H1 (cell line): ENCODE measurements around the gene GLRX. TPM values are rescaled to one million over a fixed set of nuclear protein-coding genes. Genes with fewer than 3 reads are reported as not detected.

Source experiments
- CTCF ChIA-PET: fragments of 300-600 bp; sonication (Branson Sonifier 250); formaldehyde crosslinking; loops from one replicate; lab custom pipeline; 2021; ENCODE audit not compliant: partially characterized antibody; lab: Charles Lee
- POLR2A ChIA-PET: fragments of 300-600 bp; sonication (Branson Sonifier 250); formaldehyde crosslinking; loops from one replicate; lab custom pipeline; 2021; ENCODE audit warnings: inconsistent platforms; ENCODE audit not compliant: partially characterized antibody; lab: Charles Lee
- DNase-seq, 2 experiments: peaks; one replicate each; pipeline versions ENCODE4 v3.0.0 to v3.0.0-alpha.2; 2010 to 2022; ENCODE audit warnings: low spot score in 2 of 2, low read depth in 1 of 2, mixed read lengths in 1 of 2
- FAIRE-seq: peaks from 2 replicates; lab custom pipeline; 2011; peaks lifted over from hg19 to GRCh38; lab: Jason Lieb, UNC
- H2AFZ ChIP-seq: 2 replicates; pipeline ENCODE4 v1.8.1; 2012; ENCODE audit warnings: low read length, inconsistent platforms
- H2AK5ac ChIP-seq: 2 replicates; pipeline ENCODE4 v1.6.1; 2013; ENCODE audit warnings: low read depth, low read length
- H2BK120ac ChIP-seq: replicated peaks from 2 replicates; pipeline ENCODE3; 2013; ENCODE audit warnings: low read depth, low read length, inconsistent platforms
- H2BK12ac ChIP-seq: 2 replicates; pipeline ENCODE4 v1.6.1; 2013; ENCODE audit warnings: low read depth, low read length
- H2BK15ac ChIP-seq: 2 replicates; pipeline ENCODE4 v1.6.1; 2013; ENCODE audit warnings: low read length
- H2BK20ac ChIP-seq: 2 replicates; pipeline ENCODE4 v1.6.1; 2013; ENCODE audit warnings: low read length
- H2BK5ac ChIP-seq: 2 replicates; pipeline ENCODE4 v1.6.1; 2013; ENCODE audit warnings: low read depth, low read length
- H3K14ac ChIP-seq: 2 replicates; pipeline ENCODE4 v1.6.1; 2013; ENCODE audit warnings: inconsistent platforms; ENCODE audit not compliant: insufficient read length
- H3K18ac ChIP-seq: 2 replicates; pipeline ENCODE4 v1.6.1; 2013; ENCODE audit warnings: low read length; ENCODE audit errors: extremely low read depth
- H3K23ac ChIP-seq: 2 replicates; pipeline ENCODE4 v1.6.1; 2013; ENCODE audit warnings: inconsistent platforms; ENCODE audit not compliant: insufficient read length
- H3K23me2 ChIP-seq: 2 replicates; pipeline ENCODE4 v1.6.1; 2013; ENCODE audit warnings: low read depth, low read length
- H3K27ac ChIP-seq: 2 replicates; pipeline ENCODE4 v1.6.1; 2011; ENCODE audit warnings: low read depth, low read length, inconsistent platforms
- H3K27me3 ChIP-seq, 4 experiments: replicated peaks in 1 of 4; 1 replicate in 1 of 4; 2 replicates in 3 of 4; pipeline versions ENCODE4 v1.6.1 to v1.8.1; 2011 to 2013; ENCODE audit warnings: low read length in 3 of 4, mild to moderate bottlenecking in 3 of 4, inconsistent platforms in 2 of 4, mixed read lengths in 2 of 4, moderate library complexity in 1 of 4; ENCODE audit not compliant: control insufficient read depth in 3 of 4, insufficient read depth in 3 of 4; ENCODE audit errors: extremely low read depth in 1 of 4
- H3K36me3 ChIP-seq, 4 experiments: 2 replicates each; pipeline versions ENCODE4 v1.6.1 to v1.8.1; 2011 to 2013; ENCODE audit warnings: mild to moderate bottlenecking in 4 of 4, low read length in 3 of 4, moderate library complexity in 2 of 4, control low read depth in 1 of 4, inconsistent platforms in 1 of 4; ENCODE audit not compliant: insufficient read depth in 4 of 4, control insufficient read depth in 2 of 4
- H3K4ac ChIP-seq: replicated peaks from 2 replicates; pipeline ENCODE3; 2013; ENCODE audit warnings: low read length, low read depth, mixed read lengths, inconsistent platforms; ENCODE audit not compliant: insufficient read length
- H3K4me1 ChIP-seq, 4 experiments: replicated peaks in 1 of 4; 1 replicate in 1 of 4; 2 replicates in 3 of 4; pipeline versions ENCODE4 v1.6.1 to v1.8.1; 2011 to 2013; ENCODE audit warnings: low read length in 3 of 4, inconsistent platforms in 2 of 4, mixed read lengths in 1 of 4; ENCODE audit not compliant: insufficient read depth in 4 of 4, control insufficient read depth in 3 of 4
- H3K4me2 ChIP-seq, 2 experiments: 2 replicates each; pipeline versions ENCODE4 v1.6.1 to v1.8.1; 2011 to 2013; ENCODE audit warnings: low read depth in 2 of 2, low read length in 2 of 2, control low read depth in 1 of 2, inconsistent platforms in 1 of 2, mild to moderate bottlenecking in 1 of 2; ENCODE audit not compliant: insufficient read depth in 1 of 2
- H3K4me3 ChIP-seq, 4 experiments: fragments of 200-600, 300-600 bp in 1 of 4; sonication (generic), shearing (Covaris generic), sonication (Bioruptor Twin) in 1 of 4; 2 replicates each; pipeline versions ENCODE4 v1.5.1 to v1.8.1; 2011 to 2016; ENCODE audit warnings: low read length in 4 of 4, low read depth in 3 of 4, control low read depth in 2 of 4, inconsistent platforms in 2 of 4, mild to moderate bottlenecking in 2 of 4, mixed read lengths in 1 of 4, moderate library complexity in 1 of 4; ENCODE audit not compliant: insufficient read depth in 2 of 4; ENCODE audit errors: extremely low read depth in 1 of 4
- H3K56ac ChIP-seq: replicated peaks from 2 replicates; pipeline ENCODE3; 2013; ENCODE audit warnings: low read depth, mild to moderate bottlenecking, mixed read lengths, low read length, inconsistent platforms; ENCODE audit not compliant: insufficient read length
- H3K79me1 ChIP-seq: 2 replicates; pipeline ENCODE4 v1.6.1; 2013; ENCODE audit warnings: low read depth, low read length, control low read depth
- H3K79me2 ChIP-seq, 2 experiments: 2 replicates each; pipeline versions ENCODE4 v1.6.1 to v1.8.1; 2012 to 2013; ENCODE audit warnings: low read length in 2 of 2, mild to moderate bottlenecking in 2 of 2, inconsistent platforms in 1 of 2; ENCODE audit not compliant: insufficient read depth in 2 of 2, control insufficient read depth in 1 of 2
- H3K9ac ChIP-seq, 4 experiments: replicated peaks in 1 of 4; 1 replicate in 1 of 4; 2 replicates in 3 of 4; pipeline versions ENCODE4 v1.6.1 to v1.8.1; 2011 to 2013; ENCODE audit warnings: low read depth in 3 of 4, low read length in 3 of 4, control low read depth in 2 of 4, mild to moderate bottlenecking in 2 of 4, moderate library complexity in 2 of 4, inconsistent platforms in 1 of 4; ENCODE audit errors: extremely low read depth in 1 of 4
- H3K9me3 ChIP-seq, 2 experiments: 2 replicates each; pipeline versions ENCODE4 v1.6.1 to v1.8.1; 2012 to 2013; ENCODE audit warnings: mild to moderate bottlenecking in 2 of 2, moderate library complexity in 2 of 2, control low read depth in 1 of 2, inconsistent platforms in 1 of 2, low read depth in 1 of 2, low read length in 1 of 2, mixed read lengths in 1 of 2; ENCODE audit not compliant: insufficient read depth in 2 of 2
- H4K20me1 ChIP-seq, 2 experiments: replicated peaks in 1 of 2; 2 replicates each; pipeline versions ENCODE3 to v1.8.1; 2011 to 2013; ENCODE audit warnings: inconsistent platforms in 2 of 2, low read length in 2 of 2, mild to moderate bottlenecking in 1 of 2; ENCODE audit not compliant: insufficient read depth in 2 of 2, control insufficient read depth in 1 of 2
- H4K5ac ChIP-seq: 2 replicates; pipeline ENCODE4 v1.6.1; 2013; ENCODE audit warnings: low read length, low read depth, mixed read lengths, inconsistent platforms; ENCODE audit not compliant: insufficient read length
- H4K8ac ChIP-seq: 2 replicates; pipeline ENCODE4 v1.8.0; 2013; ENCODE audit warnings: mild to moderate bottlenecking, moderate library complexity, low read length, inconsistent platforms; ENCODE audit not compliant: insufficient read depth; ENCODE audit errors: extremely low read depth
- H4K91ac ChIP-seq: replicated peaks from 2 replicates; pipeline ENCODE3; 2013; ENCODE audit warnings: low read length, mixed read lengths, inconsistent platforms; ENCODE audit not compliant: insufficient read length
- CBX5 ChIP-seq: fragments of 300-800, 300-1000 bp; sonication (generic); IDR thresholded peaks from 2 replicates; pipeline ENCODE4 v1.7.1; 2016; ENCODE audit warnings: antibody characterized with exemption, low read length, low read depth
- CBX8 ChIP-seq: fragments of 300-800, 300-1000 bp; sonication (generic); IDR thresholded peaks from 2 replicates; pipeline ENCODE4 v1.7.1; 2016; ENCODE audit warnings: low read depth, low read length, borderline replicate concordance
- CTBP2 ChIP-seq: IDR thresholded peaks from 2 replicates; pipeline ENCODE4 v1.7.0; 2011; ENCODE audit warnings: borderline replicate concordance, mild to moderate bottlenecking, moderate library complexity, mixed read lengths, low read length; ENCODE audit not compliant: insufficient read depth, insufficient read length
- JUND ChIP-seq: IDR thresholded peaks from 2 replicates; pipeline ENCODE4 v1.6.1; 2011; ENCODE audit warnings: mild to moderate bottlenecking, improper control_type of control experiment, low read length
- KDM1A ChIP-seq: fragments of 200-600, 300-600 bp; sonication (generic); IDR thresholded peaks from 2 replicates; pipeline ENCODE4 v1.7.1; 2016; ENCODE audit warnings: mild to moderate bottlenecking, low read length, borderline replicate concordance
- MAX ChIP-seq: IDR thresholded peaks from 2 replicates; pipeline ENCODE4 v1.6.1; 2012; ENCODE audit warnings: inconsistent platforms
- NANOG ChIP-seq: IDR thresholded peaks from 2 replicates; pipeline ENCODE4 v1.6.1; 2011; ENCODE audit warnings: low read length, low read depth, mild to moderate bottlenecking, inconsistent platforms; ENCODE audit not compliant: insufficient read depth, poor library complexity, severe bottlenecking
- NRF1 ChIP-seq: IDR thresholded peaks from 2 replicates; pipeline ENCODE4 v1.6.1; 2011; ENCODE audit warnings: mild to moderate bottlenecking, low read depth, low read length, improper control_type of control experiment
- POLR2A ChIP-seq, 2 experiments: IDR thresholded peaks; 1 replicate in 1 of 2; 2 replicates in 1 of 2; pipeline ENCODE4 v1.6.1; 2011; ENCODE audit warnings: low read depth in 2 of 2, low read length in 2 of 2, mild to moderate bottlenecking in 2 of 2; ENCODE audit errors: control extremely low read depth in 1 of 2
- POU5F1 ChIP-seq: IDR thresholded peaks from 2 replicates; pipeline ENCODE4 v1.6.1; 2011; ENCODE audit warnings: low read depth, mild to moderate bottlenecking, low read length, moderate library complexity
- RBBP5 ChIP-seq: IDR thresholded peaks from 2 replicates; pipeline ENCODE4 v1.7.1; 2012; ENCODE audit warnings: low read depth, mild to moderate bottlenecking, inconsistent platforms, low read length, moderate library complexity, borderline replicate concordance
- SAP30 ChIP-seq: fragments of 300-600 bp; sonication (generic); IDR thresholded peaks from 2 replicates; pipeline ENCODE4 v1.7.1; 2012; ENCODE audit warnings: low read length, moderate library complexity, mild to moderate bottlenecking, inconsistent platforms; ENCODE audit not compliant: insufficient read depth, insufficient replicate concordance
- TCF12 ChIP-seq: IDR thresholded peaks from 2 replicates; pipeline ENCODE4 v1.6.1; 2011; ENCODE audit warnings: low read depth, mild to moderate bottlenecking, low read length
- WGBS, 2 experiments: shearing (Covaris generic) in 1 of 2; methylation state at CpG; one replicate each; pipeline versions ENCODE4 v1.1.6 to v1.1.7; 2013 to 2015; ENCODE audit warnings: low lambda C conversion rate in 2 of 2, mixed read lengths in 2 of 2, inconsistent platforms in 1 of 2, low coverage in 1 of 2, missing lambda C conversion rate in 1 of 2; ENCODE audit not compliant: insufficient replicate concordance in 2 of 2, insufficient coverage in 1 of 2, insufficient read length in 1 of 2; ENCODE audit errors: extremely low coverage in 1 of 2, missing lambda C conversion rate in 1 of 2; 5-methylcytosine and 5-hydroxymethylcytosine counted together
- polyA plus RNA-seq, 7 experiments: library from polyadenylated mRNA; depleted of rRNA in 3 of 7; stranded (reverse) in 5 of 7; unstranded in 2 of 7; fragments of >200 nt in 5 of 7; fragments of 200-250 nt in 2 of 7; gene quantifications; 1 replicate in 5 of 7; 2 replicates in 1 of 7; 4 replicates in 1 of 7; pipeline versions ENCODE4 v1.2.1 to v1.2.3, GENCODE V29; 2011 to 2013; ENCODE audit warnings: missing spikeins in 2 of 7, mixed read lengths in 2 of 7
- total RNA-seq: library from RNA; stranded (reverse); fragmentation: NEBNext Ultra II Directional; extraction: Animal tissue kit (Norgen Biotek cat#: 25700); gene quantifications from 2 replicates; pipeline ENCODE4 v1.2.1, GENCODE V29; 2021

Gene GLRX
- total and polyA plus RNA-seq, 2 of the 8 experiments (the other 6 are each of a cell fraction or from before 2014, with no cell fraction given), result 22.9 to 31.2 TPM

DNA sequence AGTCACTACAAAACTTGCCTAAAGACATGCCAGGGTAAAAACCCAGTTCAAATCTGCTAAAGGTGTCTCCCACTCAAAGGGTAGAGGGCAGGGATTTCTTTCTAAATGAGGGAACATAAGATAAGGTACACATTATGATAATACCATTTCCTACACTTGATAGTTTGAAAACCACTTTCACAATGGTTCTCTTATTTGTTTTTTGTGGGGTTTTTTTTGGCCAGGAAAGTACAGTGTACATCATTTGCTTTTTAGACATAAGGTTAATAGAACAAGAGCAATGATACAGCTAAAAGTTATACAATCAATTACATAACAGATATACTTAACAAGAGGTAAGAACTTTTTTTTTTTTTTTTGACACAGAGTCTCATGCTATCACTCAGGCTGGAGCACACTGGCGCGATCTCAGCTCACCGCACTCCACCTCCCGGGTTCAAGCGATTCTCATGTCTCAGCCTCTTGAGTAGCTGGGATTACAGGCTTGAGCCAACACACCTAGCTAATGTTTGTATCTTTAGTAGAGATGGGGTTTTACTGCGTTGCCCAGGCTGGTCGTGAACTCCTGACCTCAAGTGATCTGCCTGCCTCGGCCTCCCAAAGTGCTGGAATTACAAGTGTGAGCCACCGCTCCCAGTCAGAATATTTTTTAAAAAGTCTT, 48.8 kb upstream of the GLRX start:
- POLR2A ChIA-PET, result no interaction called here
- Histone ChIP-seq H3K4ac (no peak overlapping the region), H3K18ac (no peak overlapping the region), H3K79me2 (no peaks in the 10 kb centered on the region), H2BK120ac (no peak overlapping the region), H3K4me3 (no peak overlapping the region), H2AK5ac (no peak overlapping the region), H2BK5ac (no peak overlapping the region), H3K36me3 (no peaks in the 10 kb centered on the region), H2BK15ac (no peak overlapping the region), H3K56ac (no peak overlapping the region), H4K8ac (no peak overlapping the region), H3K9ac (no peak overlapping the region), H3K14ac (no peak overlapping the region), H3K4me2 (no peak overlapping the region), H3K9me3 (no peaks in the 10 kb centered on the region), H3K23ac (no peak overlapping the region), H3K4me1 (no peaks in the 10 kb centered on the region), H3K27me3 (no peaks in the 10 kb centered on the region), H4K5ac (no peak overlapping the region), H3K23me2 (no peaks in the 10 kb centered on the region), H2AFZ (no peak overlapping the region), H3K27ac (no peak overlapping the region), H4K20me1 (no peaks in the 10 kb centered on the region), H3K79me1 (no peaks in the 10 kb centered on the region), H4K91ac (no peak overlapping the region), H2BK20ac (no peak overlapping the region), H2BK12ac (no peak overlapping the region)
- CTCF ChIA-PET, result interaction anchor here (0.6 to 1.2 kb wide), 4 partner anchors 9 to 90 kb away, joined by 3 to 5 read pairs (median 4); no protein-coding TSS in a partner anchor
- FAIRE-seq (no peak), DNase-seq (no peak)
- WGBS, 2 experiments, result 88% methylated on average over 9 of the region's 9 CpGs; no CpG with 5 or more reads in 1 of the 2 experiments
- no peak for TF ChIP-seq KDM1A
- no peak for TF ChIP-seq NRF1
- TF ChIP-seq SAP30, result no peak
- no peak for TF ChIP-seq MAX
- no peak for TF ChIP-seq RBBP5
- no peak for TF ChIP-seq CTBP2
- no peak for TF ChIP-seq CBX8
- no peak for TF ChIP-seq POU5F1
- no peak for TF ChIP-seq NANOG
- TF ChIP-seq CBX5, result no peak
- TF ChIP-seq TCF12, result no peak
- no peak for TF ChIP-seq POLR2A (IDR thresholded peaks at IDR 0.05; ENCODE audit: control extremely low read depth in 1 of 2, low read depth in 2 of 2, low read length in 2 of 2)
- TF ChIP-seq JUND, result no peak
